C4-2B (cell line): Measurements from ENCODE around the gene LIG3.

Source experiments
- H3K27ac ChIP-seq: fragments of 450-650 bp; 2 replicates; pipeline ENCODE4 v1.5.1; 2017
- CTCF ChIP-seq: fragments of 450-650 bp; conservative IDR thresholded peaks from 2 replicates; pipeline ENCODE4 v1.5.1; 2017; ENCODE audit warnings: mild to moderate bottlenecking
- ZFX ChIP-seq: fragments of 450-650 bp; IDR thresholded peaks from 2 replicates; pipeline ENCODE4 v1.6.1; 2017

Gene LIG3

GRCh38 chr17:34979650-34980352 lies 511 bp upstream of the LIG3 start:
- TF ChIP-seq ZFX (no peak), CTCF (no peak)
- peak overlapping the region; percentile 95 for H3K27ac ChIP-seq

DNA sequence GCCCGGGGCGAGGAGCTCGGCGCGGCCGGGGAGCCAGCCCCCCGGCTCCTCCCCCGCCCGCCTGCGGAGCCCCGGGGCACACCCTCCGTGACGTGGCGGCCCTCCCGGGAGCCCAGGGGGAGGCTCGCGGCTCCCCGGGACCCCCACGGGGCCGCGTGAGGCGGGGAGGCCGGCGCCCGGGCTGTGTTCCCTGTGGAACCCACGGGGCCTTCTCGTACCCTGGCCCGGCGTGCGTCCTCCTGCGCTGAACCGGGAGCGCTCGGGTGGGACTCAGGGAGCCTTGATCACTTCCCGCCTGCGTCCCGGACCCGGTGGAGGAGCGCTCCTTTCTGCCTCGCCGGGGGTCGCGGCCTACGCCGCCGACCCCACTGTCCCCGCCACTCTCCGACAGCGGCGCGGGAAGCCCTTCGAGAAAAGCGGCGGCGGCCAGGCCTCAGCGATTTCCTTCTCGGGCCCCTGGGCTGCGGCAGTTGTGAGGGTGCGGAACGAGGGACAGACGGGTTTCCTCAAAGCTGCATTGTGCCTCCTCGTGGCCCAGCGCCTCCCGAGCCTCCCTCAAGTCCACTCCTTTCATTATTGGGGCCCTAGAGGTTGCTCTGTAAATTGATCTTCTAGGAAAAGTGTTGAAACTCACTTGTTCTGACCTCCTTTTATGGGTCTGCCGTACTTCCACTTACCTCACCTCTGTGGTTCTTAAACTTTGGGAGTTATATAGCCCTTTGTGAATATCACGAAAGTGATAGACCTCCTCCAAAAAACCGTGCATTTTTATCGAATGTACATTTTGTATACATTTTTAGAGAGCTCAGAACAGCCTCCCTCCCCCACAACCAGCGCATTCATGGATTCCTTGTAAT lies 597 bp downstream of the LIG3 start:
- peak overlapping the region; percentile 95 for H3K27ac ChIP-seq
- peak; percentile 31 for TF ChIP-seq CTCF
- peak; percentile 94 for TF ChIP-seq ZFX

GRCh38 chr17:34981538-34982241 lies 1.4 kb downstream of the LIG3 start:
- peak overlapping the region; percentile 95 for H3K27ac ChIP-seq
- TF ChIP-seq CTCF (no peak), ZFX (no peak)

DNA sequence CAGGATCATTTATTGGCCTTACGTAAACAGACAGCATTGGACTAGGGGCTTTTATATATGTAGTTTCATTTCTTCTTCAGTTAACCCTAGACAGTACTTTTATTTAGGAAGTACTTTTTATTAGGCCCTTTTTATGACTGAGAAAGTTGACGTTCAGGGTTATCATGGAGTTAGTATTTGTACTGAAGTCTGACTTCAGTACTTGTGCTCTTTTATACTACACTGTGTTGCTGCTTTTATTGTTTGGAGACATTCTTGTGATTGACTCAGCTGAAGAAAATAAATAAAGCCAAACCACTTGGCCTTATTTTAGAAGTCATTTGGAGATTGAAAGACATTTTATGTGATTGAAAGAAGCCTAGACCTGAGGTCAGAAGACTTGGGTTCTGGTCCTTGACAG lies 6.9 kb downstream of the LIG3 start:
- TF ChIP-seq CTCF (no peak), ZFX (no peak)
- no peak overlapping the region for H3K27ac ChIP-seq

- no peak overlapping the region for H3K27ac ChIP-seq
- no peak for TF ChIP-seq ZFX
- TF ChIP-seq CTCF, result no peak
These were observed 8.3 kb downstream of the LIG3 start for GRCh38 chr17:34988644-34989043.

GRCh38 chr17:34989473-34989872 lies 9.2 kb downstream of the LIG3 start:
- TF ChIP-seq ZFX (no peak), CTCF (no peak)

More at GRCh38 chr17:34989473-34989872, 9.2 kb downstream of the LIG3 start:
- no peak overlapping the region for H3K27ac ChIP-seq
